H1 (cell line): ENCODE data around the gene ARMH2. TPM values are rescaled to one million over a fixed set of nuclear protein-coding genes. Genes with fewer than 3 reads are reported as not detected.

Experiments used
- BRCA1 ChIP-seq: IDR thresholded peaks from 2 replicates; pipeline ENCODE4 v1.6.1; 2012; ENCODE audit warnings: low read depth, low read length, improper control_type of control experiment
- CBX8 ChIP-seq: fragments of 300-800, 300-1000 bp; sonication (generic); IDR thresholded peaks from 2 replicates; pipeline ENCODE4 v1.7.1; 2016; ENCODE audit warnings: low read depth, low read length, borderline replicate concordance
- E2F6 ChIP-seq: IDR thresholded peaks from 2 replicates; pipeline ENCODE4 v1.6.1; 2012; ENCODE audit warnings: inconsistent platforms
- KDM4A ChIP-seq: IDR thresholded peaks from one replicate; pipeline ENCODE4 v1.7.1; 2012; ENCODE audit warnings: low read depth, mild to moderate bottlenecking, moderate library complexity, low read length, inconsistent platforms; ENCODE audit not compliant: severe bottlenecking
- SP1 ChIP-seq: IDR thresholded peaks from 2 replicates; pipeline ENCODE4 v1.6.1; 2011; ENCODE audit warnings: low read depth, low read length
- polyA plus RNA-seq, 7 experiments: library from polyadenylated mRNA; depleted of rRNA in 3 of 7; stranded (reverse) in 5 of 7; unstranded in 2 of 7; fragments of >200 nt in 5 of 7; fragments of 200-250 nt in 2 of 7; gene quantifications; 1 replicate in 5 of 7; 2 replicates in 1 of 7; 4 replicates in 1 of 7; pipeline versions ENCODE4 v1.2.1 to v1.2.3, GENCODE V29; 2011 to 2013; ENCODE audit warnings: missing spikeins in 2 of 7, mixed read lengths in 2 of 7
- total RNA-seq: library from RNA; stranded (reverse); fragmentation: NEBNext Ultra II Directional; extraction: Animal tissue kit (Norgen Biotek cat#: 25700); gene quantifications from 2 replicates; pipeline ENCODE4 v1.2.1, GENCODE V29; 2021
- TF ChIP-seq, protein P1 (sequence below): fragments of 300-600 bp; sonication (generic); IDR thresholded peaks from 2 replicates; pipeline ENCODE4 v1.7.1; 2012; ENCODE audit warnings: low read length, moderate library complexity, mild to moderate bottlenecking, inconsistent platforms; ENCODE audit not compliant: insufficient replicate concordance

ARMH2 gene
- total and polyA plus RNA-seq, 2 of the 8 experiments (the other 6 are each of a cell fraction or from before 2014, with no cell fraction given) = not detected

GRCh38 chr6:24823185-24823584 is 24.5 kb upstream of the ARMH2 start (continued):
- TF ChIP-seq E2F6 (no peak), SP1 (no peak), BRCA1 (no peak), CBX8 (no peak), KDM4A (no peak)
- TF ChIP-seq, protein P1, sequence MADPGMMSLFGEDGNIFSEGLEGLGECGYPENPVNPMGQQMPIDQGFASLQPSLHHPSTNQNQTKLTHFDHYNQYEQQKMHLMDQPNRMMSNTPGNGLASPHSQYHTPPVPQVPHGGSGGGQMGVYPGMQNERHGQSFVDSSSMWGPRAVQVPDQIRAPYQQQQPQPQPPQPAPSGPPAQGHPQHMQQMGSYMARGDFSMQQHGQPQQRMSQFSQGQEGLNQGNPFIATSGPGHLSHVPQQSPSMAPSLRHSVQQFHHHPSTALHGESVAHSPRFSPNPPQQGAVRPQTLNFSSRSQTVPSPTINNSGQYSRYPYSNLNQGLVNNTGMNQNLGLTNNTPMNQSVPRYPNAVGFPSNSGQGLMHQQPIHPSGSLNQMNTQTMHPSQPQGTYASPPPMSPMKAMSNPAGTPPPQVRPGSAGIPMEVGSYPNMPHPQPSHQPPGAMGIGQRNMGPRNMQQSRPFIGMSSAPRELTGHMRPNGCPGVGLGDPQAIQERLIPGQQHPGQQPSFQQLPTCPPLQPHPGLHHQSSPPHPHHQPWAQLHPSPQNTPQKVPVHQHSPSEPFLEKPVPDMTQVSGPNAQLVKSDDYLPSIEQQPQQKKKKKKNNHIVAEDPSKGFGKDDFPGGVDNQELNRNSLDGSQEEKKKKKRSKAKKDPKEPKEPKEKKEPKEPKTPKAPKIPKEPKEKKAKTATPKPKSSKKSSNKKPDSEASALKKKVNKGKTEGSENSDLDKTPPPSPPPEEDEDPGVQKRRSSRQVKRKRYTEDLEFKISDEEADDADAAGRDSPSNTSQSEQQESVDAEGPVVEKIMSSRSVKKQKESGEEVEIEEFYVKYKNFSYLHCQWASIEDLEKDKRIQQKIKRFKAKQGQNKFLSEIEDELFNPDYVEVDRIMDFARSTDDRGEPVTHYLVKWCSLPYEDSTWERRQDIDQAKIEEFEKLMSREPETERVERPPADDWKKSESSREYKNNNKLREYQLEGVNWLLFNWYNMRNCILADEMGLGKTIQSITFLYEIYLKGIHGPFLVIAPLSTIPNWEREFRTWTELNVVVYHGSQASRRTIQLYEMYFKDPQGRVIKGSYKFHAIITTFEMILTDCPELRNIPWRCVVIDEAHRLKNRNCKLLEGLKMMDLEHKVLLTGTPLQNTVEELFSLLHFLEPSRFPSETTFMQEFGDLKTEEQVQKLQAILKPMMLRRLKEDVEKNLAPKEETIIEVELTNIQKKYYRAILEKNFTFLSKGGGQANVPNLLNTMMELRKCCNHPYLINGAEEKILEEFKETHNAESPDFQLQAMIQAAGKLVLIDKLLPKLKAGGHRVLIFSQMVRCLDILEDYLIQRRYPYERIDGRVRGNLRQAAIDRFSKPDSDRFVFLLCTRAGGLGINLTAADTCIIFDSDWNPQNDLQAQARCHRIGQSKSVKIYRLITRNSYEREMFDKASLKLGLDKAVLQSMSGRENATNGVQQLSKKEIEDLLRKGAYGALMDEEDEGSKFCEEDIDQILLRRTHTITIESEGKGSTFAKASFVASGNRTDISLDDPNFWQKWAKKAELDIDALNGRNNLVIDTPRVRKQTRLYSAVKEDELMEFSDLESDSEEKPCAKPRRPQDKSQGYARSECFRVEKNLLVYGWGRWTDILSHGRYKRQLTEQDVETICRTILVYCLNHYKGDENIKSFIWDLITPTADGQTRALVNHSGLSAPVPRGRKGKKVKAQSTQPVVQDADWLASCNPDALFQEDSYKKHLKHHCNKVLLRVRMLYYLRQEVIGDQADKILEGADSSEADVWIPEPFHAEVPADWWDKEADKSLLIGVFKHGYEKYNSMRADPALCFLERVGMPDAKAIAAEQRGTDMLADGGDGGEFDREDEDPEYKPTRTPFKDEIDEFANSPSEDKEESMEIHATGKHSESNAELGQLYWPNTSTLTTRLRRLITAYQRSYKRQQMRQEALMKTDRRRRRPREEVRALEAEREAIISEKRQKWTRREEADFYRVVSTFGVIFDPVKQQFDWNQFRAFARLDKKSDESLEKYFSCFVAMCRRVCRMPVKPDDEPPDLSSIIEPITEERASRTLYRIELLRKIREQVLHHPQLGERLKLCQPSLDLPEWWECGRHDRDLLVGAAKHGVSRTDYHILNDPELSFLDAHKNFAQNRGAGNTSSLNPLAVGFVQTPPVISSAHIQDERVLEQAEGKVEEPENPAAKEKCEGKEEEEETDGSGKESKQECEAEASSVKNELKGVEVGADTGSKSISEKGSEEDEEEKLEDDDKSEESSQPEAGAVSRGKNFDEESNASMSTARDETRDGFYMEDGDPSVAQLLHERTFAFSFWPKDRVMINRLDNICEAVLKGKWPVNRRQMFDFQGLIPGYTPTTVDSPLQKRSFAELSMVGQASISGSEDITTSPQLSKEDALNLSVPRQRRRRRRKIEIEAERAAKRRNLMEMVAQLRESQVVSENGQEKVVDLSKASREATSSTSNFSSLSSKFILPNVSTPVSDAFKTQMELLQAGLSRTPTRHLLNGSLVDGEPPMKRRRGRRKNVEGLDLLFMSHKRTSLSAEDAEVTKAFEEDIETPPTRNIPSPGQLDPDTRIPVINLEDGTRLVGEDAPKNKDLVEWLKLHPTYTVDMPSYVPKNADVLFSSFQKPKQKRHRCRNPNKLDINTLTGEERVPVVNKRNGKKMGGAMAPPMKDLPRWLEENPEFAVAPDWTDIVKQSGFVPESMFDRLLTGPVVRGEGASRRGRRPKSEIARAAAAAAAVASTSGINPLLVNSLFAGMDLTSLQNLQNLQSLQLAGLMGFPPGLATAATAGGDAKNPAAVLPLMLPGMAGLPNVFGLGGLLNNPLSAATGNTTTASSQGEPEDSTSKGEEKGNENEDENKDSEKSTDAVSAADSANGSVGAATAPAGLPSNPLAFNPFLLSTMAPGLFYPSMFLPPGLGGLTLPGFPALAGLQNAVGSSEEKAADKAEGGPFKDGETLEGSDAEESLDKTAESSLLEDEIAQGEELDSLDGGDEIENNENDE = no peak
